HG03575 (cell line): ENCODE data around the gene ATP13A3.
"Not testable (repeated sequence)": the region's sequence is repeated elsewhere in the genome, so short reads cannot be mapped to it uniquely, and the experiment has no call there.

Experiments
- ATAC-seq: cut with Tn5 transposase; IDR thresholded peaks from one replicate; pipeline ENCODE4 v1.9.1; 2021; ENCODE audit not compliant: unreplicated experiment, insufficient number of reproducible peaks, low FRiP score; ENCODE audit errors: extremely low read depth

ATP13A3 gene

GRCh38 chr3:194486540-194487288 is at the start of gene ATP13A3:
TSS of gene ATP13A3 (minus strand) at chr3:194487002. CDS start at chr3:194462190, 24,812 bp downstream.
- ATAC-seq: no peak

GRCh38 chr3:194535199-194535598 is 48.4 kb upstream of the ATP13A3 start:
- ATAC-seq: not testable (repeated sequence)

- ATAC-seq: no peak
These were observed 47.4 kb upstream of the ATP13A3 start for GRCh38 chr3:194534243-194534642.

DNA sequence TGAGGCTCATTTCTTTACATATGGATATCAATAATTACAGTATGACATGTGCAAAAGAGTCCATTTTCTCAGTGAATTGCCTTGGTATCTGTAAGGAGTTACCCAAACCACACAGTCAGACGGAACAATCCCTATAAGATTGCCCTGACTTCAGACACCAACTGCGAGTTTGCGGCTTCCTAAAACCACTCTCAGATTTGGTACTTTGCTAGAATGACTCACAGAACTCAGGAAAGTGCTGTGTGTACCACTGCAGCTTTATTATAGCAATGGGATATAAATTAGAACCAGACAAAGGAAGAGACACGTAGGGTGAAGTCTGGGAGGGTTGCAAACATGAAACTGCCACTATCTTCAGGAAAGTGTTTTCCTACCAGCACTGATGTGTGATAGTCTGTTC is 45.8 kb upstream of the ATP13A3 start:
- ATAC-seq: no peak

DNA sequence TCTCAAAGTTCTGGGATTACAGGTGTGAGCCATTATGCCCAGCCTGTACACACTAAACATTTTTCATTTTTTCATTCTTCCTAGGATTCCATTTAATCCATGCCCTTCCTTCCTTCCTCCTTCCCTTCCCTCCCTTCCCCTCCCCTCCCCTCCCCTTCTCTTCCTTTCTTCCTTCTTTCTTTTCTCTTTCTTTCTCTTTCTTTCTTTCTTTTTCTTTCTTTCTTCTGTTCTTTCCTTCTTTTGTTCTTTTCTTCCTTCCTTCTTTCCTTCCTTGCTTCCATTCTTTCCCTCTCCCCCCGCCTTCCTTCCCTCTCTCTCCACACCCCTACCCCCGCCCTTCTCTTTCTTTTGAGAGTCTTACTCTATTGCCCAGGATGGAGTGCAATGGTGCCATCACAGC is 40.9 kb upstream of the ATP13A3 start:
- ATAC-seq: no peak

GRCh38 chr3:194526164-194526563 is 39.4 kb upstream of the ATP13A3 start:
- ATAC-seq: no peak

- no peak for ATAC-seq
These were observed 35.8 kb upstream of the ATP13A3 start for GRCh38 chr3:194522579-194523046.

- ATAC-seq: no peak
These were observed 34.9 kb upstream of the ATP13A3 start for GRCh38 chr3:194521510-194522260.

DNA sequence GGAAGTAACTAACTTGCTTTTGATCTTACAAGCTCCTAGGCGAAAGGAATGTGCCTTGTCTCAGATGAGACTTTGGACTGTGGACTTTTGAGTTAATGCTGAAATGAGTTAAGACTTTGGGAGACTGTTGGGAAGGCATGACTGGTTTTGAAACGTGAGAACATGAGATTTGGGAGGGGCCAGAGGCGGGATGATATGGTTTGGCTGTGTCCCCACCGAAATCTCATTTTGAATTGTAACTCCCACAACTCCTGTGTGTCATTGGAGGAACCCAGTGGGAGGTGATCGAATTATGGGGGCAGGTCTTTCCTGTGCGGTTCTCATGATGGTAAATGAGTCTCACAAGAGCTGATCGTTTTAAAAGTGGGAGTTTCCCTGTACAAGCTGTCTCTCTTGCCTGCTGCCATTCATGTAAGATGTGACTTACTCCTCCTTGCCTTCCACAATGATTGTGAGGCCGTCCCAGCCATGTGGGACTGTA is 33.9 kb upstream of the ATP13A3 start:
- peak; percentile 67 for ATAC-seq

DNA sequence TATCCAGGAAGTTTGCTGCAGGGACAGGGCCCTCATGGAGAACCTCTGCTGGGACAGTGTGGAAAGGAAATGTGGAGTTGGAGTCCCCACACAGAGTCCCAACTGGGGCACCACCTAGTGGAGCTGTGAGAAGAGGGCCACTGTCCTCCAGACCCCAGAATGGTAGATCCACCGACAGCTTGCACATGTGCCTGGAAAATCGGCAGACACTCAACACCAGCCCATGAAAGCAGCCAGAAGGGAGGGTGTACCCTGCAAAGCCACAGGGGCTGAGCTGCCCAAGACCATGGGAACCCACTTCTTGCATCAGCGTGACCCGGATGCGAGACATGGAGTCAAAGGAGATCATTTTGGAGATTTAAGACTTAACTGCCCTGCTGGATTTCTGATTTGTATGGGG is 33.4 kb upstream of the ATP13A3 start:
- ATAC-seq: not testable (repeated sequence)

- no peak for ATAC-seq
These were observed 31.9 kb upstream of the ATP13A3 start for GRCh38 chr3:194518652-194519051.

- no peak for ATAC-seq
These were observed 30.5 kb upstream of the ATP13A3 start for GRCh38 chr3:194517333-194517732.

DNA sequence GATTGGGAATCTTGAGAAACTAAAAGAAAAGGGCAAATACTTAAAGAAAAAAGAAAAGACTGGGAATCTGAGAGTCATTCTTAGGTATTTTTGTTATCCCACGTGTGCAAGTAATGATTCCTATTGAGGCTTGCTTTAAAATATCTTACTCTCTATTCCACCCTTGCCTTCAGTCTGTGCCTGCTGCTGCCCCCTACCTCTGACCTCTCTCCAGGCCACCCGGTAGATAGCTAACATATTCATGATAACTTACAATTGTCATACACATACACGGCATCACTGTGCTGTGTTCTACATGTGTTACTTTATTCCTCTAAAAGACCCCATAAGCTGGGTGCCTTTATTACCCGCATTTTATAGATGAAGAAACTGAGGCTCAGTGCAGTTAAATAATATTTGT is 27.8 kb upstream of the ATP13A3 start:
- no peak for ATAC-seq

DNA sequence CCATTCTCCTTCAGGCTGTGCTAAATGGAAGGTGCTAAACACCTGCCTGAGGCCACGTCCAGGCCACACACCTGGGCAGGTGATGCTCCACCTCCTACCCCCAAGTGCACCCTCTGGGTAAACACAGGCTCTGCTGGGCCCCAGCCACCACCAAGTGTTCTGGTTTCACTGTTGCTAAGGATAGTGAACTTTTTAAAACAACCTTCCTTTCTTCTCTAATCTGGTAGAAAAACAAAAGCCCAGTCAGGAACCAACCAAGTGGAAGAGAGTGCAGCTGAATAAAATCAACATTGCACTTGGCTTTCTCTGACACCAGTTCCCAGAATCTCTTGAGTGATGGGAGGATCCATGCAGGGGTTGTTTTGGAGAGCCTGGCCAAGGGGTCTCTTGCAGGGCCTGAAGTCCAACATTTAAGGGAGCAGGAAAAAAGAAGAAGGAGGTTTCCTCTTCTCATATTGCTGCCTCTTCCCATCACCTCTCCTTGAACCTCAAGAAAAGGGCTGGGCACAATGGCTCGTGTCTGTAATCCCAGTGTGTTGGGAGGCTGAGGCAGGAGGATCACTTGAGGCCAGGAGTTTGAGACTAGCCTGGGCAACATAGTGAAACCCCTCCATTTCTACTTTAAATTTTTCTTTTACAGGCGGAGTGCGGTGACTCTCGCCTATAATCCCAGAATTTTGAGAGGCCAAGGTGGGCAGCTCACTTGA is 26.2 kb upstream of the ATP13A3 start:
- ATAC-seq: no peak

GRCh38 chr3:194508491-194509453 is 22.0 kb upstream of the ATP13A3 start:
- no peak for ATAC-seq

- no peak for ATAC-seq
These were observed 20.8 kb upstream of the ATP13A3 start for GRCh38 chr3:194507571-194507970.

DNA sequence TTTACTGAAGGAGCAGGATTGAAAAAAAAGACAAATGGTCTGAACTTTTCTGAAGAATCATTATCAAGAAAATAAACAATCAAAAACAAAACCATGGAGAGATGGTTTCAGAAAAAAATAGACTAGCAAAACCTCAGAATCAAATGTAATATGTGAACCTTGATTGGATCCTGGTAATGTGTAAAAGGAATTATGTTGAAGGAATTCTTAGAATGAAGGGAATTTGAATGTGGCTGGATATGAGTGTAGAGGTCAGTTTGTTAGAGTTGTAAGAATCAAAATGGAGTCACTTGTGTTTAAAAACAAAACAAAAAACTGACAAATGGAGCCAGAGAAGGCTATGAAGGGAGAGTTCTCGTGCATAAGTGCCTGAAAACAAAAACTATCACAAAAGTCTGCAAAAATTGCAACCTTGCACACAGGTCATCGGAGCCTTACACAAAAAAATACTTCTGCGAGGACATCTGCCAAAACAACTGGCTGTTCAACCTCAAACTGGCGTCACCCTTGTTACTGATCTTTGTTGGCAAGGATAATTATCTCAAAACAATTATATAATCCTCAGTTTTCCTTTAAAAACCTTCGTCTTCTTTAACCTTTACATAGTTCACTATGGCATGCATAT is 19.1 kb upstream of the ATP13A3 start:
- ATAC-seq: no peak

- ATAC-seq: no peak
These were observed 18.1 kb upstream of the ATP13A3 start for GRCh38 chr3:194504861-194505260.
